NCI-H82 treated with DMSO at 0.1 percent for 48 hours (cell line): ENCODE measurements around the gene CASKIN2.
"Not testable (repeated sequence)": the region's sequence is repeated elsewhere in the genome, so short reads cannot be mapped to it uniquely, and the experiment has no call there.

Experiments
- DNase-seq: peaks from one replicate; lab custom pipeline; 2025; ENCODE audit not compliant: unreplicated experiment; lab: John Stamatoyannopoulos, UW

CASKIN2 gene

DNA sequence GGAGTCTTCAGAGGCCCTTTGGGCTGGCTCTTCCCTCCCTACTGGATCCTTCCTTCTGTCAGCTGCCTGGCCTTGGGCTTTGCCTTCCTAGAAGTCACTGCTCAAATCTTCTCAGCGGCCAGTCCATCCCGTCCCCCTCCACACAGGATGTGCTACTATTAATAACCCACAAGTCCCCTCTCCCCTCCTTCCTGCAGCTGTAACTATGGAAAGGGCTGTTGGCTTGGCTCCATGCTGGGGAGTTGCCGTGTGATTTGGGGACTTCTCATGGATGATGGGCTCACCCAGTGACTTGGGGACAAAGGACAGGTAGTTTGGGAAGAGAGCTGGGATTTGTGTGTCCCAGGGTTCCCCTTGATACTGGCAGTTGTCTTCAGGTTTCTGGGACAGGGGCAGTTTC, 39.5 kb downstream of the CASKIN2 start:
- no peak for DNase-seq

DNA sequence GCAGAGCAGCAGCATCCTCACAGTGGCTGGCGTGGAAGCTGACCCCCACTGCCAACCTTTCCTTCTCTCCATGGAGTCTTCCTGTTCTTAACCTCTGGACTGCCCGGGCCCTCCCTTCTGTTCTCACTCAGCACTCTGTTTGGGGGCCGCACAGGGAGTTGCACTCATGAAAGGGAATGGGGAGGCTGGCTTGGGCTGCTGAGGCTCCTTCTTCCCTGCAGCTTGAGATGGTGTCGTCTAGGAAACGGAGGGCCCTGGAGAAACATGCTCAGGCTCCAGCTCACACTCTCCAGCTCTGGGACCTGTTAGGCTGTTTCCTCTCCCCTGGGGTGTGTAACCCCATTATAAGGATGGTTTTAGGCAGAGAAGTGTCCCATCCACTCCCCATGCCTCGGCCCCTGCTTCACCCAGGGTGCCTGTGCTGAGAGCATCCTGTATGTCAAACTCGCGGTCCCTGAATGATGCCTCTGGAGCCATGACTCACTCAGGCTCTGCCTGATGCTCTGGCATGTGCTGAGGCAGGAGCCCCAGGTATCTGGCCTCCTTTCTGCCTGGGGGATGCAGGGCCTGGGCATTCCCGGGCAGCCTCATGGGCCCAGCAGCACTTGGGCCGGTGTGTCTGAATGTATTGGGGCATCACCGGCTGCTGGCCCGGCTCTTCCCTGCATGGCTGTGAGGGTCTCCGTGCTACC, 40.0 kb downstream of the CASKIN2 start:
- no peak for DNase-seq

DNA sequence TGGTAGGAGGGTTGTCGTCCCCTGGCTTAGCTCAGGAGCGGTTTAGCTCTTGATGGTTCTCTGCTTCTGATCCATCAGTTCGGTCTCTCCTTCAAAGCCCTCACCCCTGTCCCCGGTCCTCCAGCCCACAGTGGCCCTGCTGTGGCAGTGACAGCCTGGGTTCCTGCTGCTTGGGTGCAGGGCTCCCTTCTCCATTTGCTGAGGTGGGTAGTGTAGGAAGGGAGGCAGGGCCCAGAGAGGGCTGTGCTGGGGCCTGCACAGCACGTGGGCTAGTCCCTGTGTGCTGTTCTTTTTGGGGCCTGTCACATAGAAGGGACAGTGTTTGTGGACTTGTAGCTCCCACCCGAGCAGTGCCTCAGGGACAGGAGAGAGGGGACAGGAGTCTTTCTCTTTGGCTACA, 40.6 kb downstream of the CASKIN2 start:
- DNase-seq: no peak

DNA sequence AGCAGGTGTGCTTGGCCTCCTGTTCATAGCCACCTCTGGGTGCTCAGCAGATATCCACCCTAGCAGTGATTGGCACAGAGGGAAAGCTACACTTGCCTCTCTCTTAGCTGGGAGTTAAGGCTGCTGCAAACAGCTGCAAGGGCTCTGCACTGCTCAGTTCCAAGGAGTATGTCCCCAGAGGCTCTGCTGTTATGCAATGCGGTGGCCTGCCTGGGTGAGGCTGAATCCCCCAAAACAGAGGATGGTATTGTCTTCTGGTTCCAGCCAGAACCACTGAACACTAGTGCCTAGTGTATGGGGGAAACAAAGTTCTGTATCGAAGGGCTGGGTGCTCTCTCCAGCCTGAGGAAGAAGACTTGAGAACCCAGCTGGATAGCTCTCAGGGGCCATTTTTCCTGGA, 42.1 kb downstream of the CASKIN2 start:
- no peak for DNase-seq

DNA sequence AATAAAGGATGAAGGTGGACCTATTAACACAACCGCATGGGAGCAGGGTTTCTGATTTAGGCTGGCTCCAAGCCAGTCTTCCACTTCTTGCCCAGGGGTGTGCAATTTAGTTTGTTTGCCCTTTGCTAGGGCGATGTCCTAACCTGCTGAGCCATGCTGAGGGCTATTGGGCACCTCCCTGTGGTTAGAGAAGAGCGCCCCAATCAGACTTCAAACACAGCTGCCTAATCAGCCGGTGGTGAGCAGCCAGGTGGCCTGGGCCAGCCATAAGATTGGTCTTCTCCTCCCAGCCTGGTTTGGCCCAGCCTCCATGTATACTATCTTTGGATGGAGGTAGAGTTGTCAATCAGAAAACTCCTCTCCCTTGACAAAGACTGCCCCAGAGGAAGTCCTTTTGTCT, 43.2 kb downstream of the CASKIN2 start:
- no peak for DNase-seq

DNA sequence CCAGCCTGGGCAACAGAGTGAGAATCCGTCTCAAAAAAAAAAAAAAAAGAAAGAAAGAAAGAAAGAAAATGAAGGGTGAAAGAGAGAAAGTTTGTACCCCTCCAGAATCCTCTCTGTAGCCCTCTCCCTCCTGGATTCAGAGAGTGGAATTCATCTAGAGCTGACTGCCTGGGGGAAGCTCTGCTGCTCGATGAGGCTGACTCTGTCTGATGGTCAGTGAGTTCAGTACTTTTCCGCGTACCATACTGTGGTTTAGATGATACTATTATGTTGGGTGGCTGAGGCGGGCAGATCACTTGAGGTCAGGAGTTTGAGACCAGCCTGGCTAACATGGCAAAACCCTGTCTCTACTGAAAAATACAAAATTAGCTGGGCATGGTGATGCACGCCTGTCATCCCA, 44.1 kb downstream of the CASKIN2 start:
- no peak for DNase-seq

DNA sequence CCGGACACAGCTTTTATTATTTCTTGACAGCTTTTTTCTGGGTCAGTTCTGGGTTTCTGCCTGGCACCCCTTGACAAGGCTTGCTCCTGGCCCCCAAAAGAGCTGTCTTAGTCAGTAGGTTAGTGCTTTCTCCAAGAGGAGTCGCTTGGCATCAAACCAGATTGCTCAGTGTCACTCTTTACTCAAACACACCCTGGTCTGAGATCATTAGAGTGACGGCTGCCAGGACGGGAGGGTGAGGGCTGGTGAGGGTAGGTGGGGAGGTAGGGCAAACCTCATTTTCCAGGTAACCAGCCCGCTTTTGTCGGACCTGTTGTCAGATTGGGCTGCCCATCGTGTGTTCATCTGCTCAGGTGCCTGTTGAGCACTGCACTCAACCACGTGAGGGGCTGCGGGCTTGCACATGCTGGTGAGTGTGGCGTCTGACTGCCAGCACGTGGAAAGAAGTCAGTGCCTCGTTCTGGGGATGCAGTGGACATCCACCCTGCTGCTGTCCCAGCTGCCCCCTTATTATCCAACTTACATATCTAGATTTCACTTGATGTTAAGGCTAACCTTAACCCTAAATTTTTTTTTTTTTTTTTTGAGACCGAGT, 46.5 kb downstream of the CASKIN2 start:
- no peak for DNase-seq

DNA sequence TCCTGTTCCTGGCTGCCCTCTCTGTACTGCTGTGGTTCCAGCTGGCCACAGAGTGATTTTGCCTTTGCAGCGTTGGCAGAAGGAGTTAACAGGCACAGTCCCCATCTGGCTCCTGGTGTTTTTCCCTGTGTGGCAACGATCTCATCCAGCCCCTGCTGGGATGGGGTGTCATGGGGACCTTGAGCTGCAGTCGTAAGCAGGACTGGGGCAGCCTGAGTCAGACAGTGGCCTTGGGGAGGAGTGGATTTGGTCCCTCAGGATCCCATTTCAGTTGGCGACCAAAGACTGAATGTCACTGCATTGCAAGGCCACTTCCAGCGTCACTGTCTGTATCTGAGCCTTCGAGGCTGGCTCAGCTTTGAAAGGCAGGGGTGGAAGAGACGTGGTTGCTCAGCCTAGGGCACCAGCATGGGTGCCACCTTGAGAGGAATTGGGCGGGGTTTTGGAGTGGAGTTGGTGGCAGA, 47.0 kb downstream of the CASKIN2 start:
- no peak for DNase-seq

DNA sequence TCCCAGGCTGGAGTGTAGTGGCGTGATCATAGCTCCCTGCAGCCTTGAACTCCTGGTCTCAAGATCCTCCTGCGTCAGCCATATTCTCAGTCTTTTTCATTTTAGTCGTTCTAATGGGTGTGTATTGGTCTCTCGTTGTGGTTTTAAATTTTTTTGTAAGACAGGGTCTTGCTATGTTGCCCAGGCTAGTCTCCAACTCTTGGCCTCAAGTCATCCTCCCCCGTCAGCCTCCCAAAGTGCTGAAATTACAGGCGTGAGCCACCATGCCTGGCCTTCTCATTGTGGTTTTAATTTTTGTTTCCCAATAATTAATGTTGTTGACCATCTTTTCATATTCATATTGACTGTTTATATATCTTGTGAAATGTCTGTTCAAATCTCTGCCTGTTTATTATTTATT, 50.3 kb downstream of the CASKIN2 start:
- no peak for DNase-seq

DNA sequence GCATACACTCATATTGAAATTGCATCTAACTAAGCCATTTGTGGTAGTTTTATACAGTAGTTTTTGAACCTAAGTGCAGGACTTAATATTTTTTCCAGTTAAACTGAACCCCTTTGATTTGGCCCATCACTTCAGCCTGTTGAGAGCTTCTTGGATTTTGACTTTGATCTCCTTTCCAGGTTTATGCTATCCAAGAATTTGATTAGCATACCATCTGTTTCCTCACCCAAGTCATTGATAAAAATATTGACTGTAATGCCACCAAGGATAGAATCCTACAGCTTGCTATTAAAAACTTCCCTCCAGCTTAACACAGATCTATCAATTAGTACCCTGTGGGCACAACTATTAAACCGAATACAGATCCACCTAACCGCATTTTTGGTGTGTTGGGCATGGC, 51.7 kb downstream of the CASKIN2 start:
- no peak for DNase-seq

DNA sequence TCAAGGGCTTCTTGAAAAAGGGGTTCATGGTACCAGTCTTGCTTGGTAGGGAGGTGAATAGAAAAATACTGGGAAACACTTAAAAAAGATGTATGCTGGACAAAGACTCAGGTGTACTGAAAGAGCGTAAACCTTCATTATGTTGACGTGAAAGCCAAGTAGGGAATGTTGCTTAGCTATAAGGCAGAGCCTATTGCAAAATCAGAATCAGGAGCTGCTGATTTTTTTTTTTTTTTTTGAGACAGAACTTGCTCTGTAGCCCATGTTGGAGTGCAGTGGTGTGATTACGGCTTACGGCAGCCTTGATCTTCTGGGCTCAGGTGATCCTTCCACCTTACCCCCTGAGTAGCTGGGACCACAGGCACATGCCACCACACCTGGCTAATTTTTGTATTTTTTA, 55.0 kb downstream of the CASKIN2 start:
- DNase-seq: no peak

DNA sequence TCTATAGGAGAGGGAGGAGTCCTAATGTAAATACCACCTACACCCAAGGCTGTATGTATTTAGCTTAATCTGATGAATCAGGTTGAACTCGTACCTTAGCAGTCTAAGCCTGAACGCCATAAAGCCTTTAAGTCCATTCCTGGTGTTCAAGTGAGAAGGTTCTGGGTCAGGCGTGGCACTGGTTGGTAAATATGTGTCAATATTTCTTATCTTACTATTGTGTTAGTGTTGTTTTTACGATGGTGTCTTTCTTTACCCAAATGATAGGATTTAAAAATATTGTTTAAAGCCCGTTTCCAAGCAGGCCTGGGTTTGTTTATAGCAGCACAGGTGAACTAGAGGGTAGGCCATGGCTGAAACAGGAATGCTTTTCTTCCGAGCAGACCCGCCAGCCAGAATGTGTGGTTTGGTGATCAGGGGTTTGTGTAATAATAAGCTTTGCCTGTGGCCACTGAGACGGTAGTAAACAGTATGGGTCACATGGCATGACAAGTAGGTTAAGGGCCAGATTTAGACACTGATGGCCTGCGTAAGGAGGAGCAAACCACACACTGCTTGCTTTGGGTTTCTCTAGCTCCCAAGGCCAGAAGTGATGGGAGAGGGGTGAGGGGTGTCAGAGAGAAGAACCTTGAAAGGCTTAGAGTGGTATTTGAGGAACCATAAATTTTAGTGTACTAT, 55.6 kb downstream of the CASKIN2 start:
- peak; percentile 62 for DNase-seq

DNA sequence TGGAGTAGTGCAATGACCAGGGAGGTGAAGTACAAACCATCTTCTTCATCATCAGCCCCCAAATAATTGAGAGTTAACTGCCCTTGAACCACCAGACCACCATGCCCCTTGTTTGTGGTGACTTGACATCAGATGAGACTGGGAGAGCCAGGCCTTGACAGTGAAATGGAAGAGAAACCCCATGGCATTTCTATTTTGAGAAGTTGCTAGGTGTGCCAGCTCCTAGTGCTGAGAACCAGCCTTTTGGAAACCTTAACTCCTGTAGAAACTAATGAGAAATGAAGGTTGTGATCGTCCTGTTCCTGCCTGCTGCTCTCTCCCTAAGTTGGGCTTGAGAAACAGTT, 56.1 kb downstream of the CASKIN2 start:
- no peak for DNase-seq

DNA sequence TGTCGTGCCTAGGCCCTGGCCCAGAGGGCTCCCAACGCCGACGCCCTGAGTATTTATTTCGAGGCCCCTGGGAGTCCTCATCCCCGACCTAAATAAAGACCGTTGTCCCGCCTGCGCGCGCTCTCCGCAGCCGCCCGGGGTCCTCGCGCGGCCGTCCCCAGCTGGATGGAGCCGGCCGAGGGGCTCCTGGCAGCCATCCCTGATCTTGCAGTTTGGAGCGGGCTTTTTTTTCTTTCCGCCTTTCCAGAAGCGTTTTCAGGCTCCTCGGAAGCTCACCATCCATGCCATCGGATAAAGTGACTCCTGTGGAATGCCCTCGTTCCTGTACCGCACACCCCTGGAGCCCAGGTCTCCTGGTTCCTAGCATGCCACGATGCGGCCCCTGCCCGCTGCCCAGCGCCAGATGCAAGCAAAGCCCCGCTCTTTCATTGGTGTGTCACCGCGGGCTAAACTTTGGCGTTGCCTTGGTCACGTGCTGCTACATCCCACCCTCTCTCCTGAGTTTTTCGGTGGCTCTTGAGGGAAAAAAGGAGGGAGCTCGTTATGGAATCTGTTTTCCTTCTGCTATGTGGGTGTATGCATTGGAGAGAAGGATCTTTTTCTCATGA, 58.2 kb downstream of the CASKIN2 start:
- peak; percentile 41 for DNase-seq

DNA sequence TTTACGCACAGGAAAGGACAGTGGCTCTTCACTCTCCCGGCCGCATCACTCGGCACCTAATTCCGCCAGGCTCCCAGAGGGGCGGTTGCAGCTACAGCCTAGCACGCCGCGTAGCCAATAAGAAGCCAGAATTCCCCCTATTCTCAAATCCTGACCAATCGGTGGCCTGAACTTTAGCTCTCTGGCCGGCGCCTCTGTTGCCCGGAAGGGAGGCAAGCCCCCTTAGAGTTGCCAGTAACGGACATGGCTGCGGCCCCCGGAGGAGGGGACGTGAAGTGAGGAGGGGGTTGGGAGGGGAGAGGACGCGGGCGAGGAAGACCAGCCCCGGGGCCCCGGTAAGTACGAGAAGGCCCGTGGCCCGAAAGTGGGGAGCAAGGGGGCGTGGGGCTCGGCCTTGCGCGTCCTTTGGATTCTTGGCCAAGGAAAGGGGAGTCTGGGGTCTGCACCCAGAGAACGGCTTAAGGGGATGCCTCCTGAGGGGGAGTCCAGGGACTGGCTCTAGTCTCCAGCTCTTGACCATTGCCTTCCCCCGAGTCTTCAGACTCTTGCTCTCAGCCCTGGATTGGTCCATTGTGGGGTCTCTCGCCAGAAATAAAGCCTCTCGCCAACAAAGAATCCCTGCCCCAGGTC, 58.8 kb downstream of the CASKIN2 start, which contains the start of gene TMEM94:
TSS of gene TMEM94 (plus strand) at position 219 of the 630 bp plus-strand sequence. CDS start 15,271 bp downstream, outside the sequence.
- DNase-seq: peak; percentile 95

DNA sequence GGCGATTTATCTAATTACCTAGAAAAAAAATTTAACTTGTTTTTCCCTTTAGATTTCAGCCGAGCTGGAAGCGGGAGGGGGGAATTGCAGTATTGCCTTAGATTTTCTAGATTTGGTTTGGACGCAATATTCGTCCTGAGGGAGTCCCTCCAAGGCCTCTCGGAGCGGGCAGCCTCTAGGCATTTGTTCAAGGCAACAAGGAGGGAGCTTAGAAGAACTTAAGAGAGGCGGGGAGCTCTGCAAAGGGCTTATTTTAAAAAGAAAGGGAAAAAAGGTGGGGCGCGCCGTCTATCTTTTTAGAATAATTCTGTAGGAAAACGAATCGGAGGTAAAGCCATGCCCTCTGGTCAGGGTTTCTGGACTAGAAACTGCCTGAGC, 59.3 kb downstream of the CASKIN2 start:
- no peak for DNase-seq

DNA sequence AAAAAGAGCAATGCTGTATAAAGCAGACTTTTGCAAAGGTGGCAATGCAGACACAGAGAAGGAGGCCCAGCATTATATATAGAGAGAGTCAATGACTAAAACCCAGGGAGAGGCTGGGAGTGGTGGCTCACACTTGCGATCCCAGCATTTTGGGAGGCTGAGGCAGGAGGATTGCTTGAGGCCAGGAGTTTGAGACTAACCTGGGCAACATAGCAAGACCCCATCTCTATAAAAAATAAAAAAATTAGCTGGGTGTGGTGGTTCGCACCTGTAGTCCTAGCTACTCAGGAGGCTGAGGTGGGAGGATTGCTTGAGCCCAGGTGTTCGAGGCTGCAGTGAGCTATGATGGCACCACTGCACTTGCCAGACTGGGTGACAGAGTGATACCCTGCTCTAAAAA, 60.7 kb downstream of the CASKIN2 start:
- DNase-seq: not testable (repeated sequence)

DNA sequence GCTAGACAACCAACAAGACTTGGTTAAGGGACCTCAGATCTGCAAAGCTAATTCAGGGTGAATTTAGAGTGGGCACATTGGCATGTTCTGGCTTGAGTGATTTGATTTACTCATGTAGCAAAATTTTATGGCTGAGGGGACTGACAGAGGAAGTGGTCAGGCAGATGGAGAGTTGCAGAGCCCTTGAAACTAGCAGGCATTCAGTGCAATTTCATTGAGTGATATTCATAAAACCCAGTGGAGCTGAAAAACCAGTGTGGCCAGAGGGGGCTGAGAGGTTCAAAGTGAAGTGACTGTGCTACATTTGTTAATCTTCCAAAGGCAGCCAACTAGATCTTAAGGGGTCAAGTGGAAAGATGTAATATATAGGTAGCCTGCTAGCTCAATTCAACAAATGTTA, 61.1 kb downstream of the CASKIN2 start:
- no peak for DNase-seq

DNA sequence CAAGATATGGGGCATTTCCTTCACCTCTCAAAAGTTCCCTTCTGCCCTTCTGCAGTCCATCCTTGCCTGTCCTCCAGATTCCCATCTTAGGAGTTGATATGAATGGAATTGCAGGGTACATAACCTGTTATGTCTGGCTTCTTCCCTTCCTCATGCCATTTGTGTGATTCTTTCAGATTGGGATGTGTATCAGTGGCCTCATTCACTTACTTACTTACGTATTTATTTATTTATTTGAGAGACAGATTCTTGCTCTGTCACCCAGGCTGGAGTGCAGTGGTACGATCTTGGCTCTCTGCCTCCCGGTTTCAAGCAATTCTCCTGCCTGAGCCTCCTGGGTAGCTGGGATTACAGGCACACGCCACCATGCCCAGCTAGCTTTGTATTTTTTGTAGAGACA, 65.1 kb downstream of the CASKIN2 start:
- DNase-seq: no peak
